PC-3 (cell line): ENCODE data around the gene GALR2. TPM values are rescaled to one million over a fixed set of nuclear protein-coding genes. Genes with fewer than 3 reads are reported as not detected.

Experiments
- ATAC-seq: fragments of 200-7000 bp; cut with Tn5 transposase; 2 replicates; pipeline ENCODE4 v1.9.1; 2020; ENCODE audit warnings: mild to moderate bottlenecking, moderate library complexity
- BruUV-seq: library from RNA; stranded (reverse); fragments of 400-500 nt; replicated peaks from 2 replicates; lab custom pipeline; 2021; lab: Mats Ljungman, UMichigan
- CTCF ChIA-PET: fragments of 300-600 bp; sonication (Branson Sonifier 250); formaldehyde crosslinking; loops from one replicate; lab custom pipeline; 2022; ENCODE audit warnings: antibody characterized with exemption; lab: Charles Lee
- POLR2A ChIA-PET: fragments of 300-600 bp; sonication (Branson Sonifier 250); formaldehyde crosslinking; loops from one replicate; lab custom pipeline; 2022; ENCODE audit warnings: antibody characterized with exemption; ENCODE audit not compliant: unreplicated experiment; lab: Charles Lee
- DNase-seq: peaks from one replicate; pipeline ENCODE4 v3.0.0-alpha.2; 2015
- H2AFZ ChIP-seq: fragments of 300-600 bp; sonication (generic); 2 replicates; pipeline ENCODE4 v1.6.0; 2016; ENCODE audit warnings: antibody characterized with exemption, low read length
- H3F3A ChIP-seq: fragments of 300-600 bp; sonication (generic); one replicate; pipeline ENCODE4 v1.6.0; 2017; ENCODE audit warnings: antibody characterized with exemption, low read length, control low read depth, mild to moderate bottlenecking; ENCODE audit not compliant: unreplicated experiment
- H3K27ac ChIP-seq: fragments of 300-600 bp; sonication (generic); 2 replicates; pipeline ENCODE4 v1.5.1; 2016; ENCODE audit warnings: mild to moderate bottlenecking, low read length
- H3K27me3 ChIP-seq: fragments of 300-600 bp; sonication (generic); 2 replicates; pipeline ENCODE4 v1.6.1; 2016; ENCODE audit warnings: low read length, mixed read lengths
- H3K36me3 ChIP-seq: fragments of 300-600 bp; sonication (generic); 2 replicates; pipeline ENCODE4 v1.6.1; 2016; ENCODE audit warnings: low read depth, mixed run types, low read length, mixed read lengths
- H3K4me1 ChIP-seq: fragments of 300-600 bp; sonication (generic); 2 replicates; pipeline ENCODE4 v1.5.1; 2016; ENCODE audit warnings: low read length; ENCODE audit not compliant: insufficient read depth
- H3K4me2 ChIP-seq: fragments of 300-600 bp; sonication (generic); 2 replicates; pipeline ENCODE4 v1.6.0; 2016; ENCODE audit warnings: low read length
- H3K4me3 ChIP-seq: fragments of 300-600 bp; sonication (generic); 2 replicates; pipeline ENCODE4 v1.5.1; 2016; ENCODE audit warnings: mild to moderate bottlenecking, low read length, mixed read lengths
- H3K79me2 ChIP-seq: fragments of 300-600 bp; sonication (generic); 2 replicates; pipeline ENCODE4 v1.6.1; 2017; ENCODE audit warnings: low read length, mixed read lengths
- H3K9ac ChIP-seq: fragments of 300-600 bp; sonication (generic); 2 replicates; pipeline ENCODE4 v1.6.0; 2016; ENCODE audit warnings: mild to moderate bottlenecking, low read length
- H3K9me2 ChIP-seq: fragments of 300-600 bp; sonication (generic); replicated peaks from 2 replicates; pipeline ENCODE4 v1.6.1; 2016; ENCODE audit warnings: mixed run types, low read length, mixed read lengths
- H3K9me3 ChIP-seq: fragments of 300-600 bp; sonication (generic); 2 replicates; pipeline ENCODE4 v1.6.1; 2016; ENCODE audit warnings: low read length, mixed read lengths
- H4K20me1 ChIP-seq: fragments of 300-600 bp; sonication (generic); 2 replicates; pipeline ENCODE4 v1.6.1; 2016; ENCODE audit warnings: low read length, mixed read lengths
- EZH2 ChIP-seq: fragments of 300-600 bp; sonication (generic); IDR thresholded peaks from one replicate; pipeline ENCODE4 v1.6.1; 2017; ENCODE audit warnings: antibody characterized with exemption, mild to moderate bottlenecking, low read length; ENCODE audit not compliant: unreplicated experiment
- EZH2phosphoT487 ChIP-seq: fragments of 300-600 bp; sonication (generic); IDR thresholded peaks from 2 replicates; pipeline ENCODE4 v1.6.1; 2018; ENCODE audit warnings: mild to moderate bottlenecking, antibody characterized with exemption, low read length, borderline replicate concordance
- intact Hi-C: fragments of 100-400 bp; cut with micrococcal nuclease; formaldehyde crosslinking; loops from 2 replicates; pipeline ENCODE4 v1.9.0; 2023
- total RNA-seq: library from RNA; depleted of rRNA; stranded (reverse); fragments of >200 nt; gene quantifications from 2 replicates; pipeline ENCODE4 v1.2.3, GENCODE V29; 2014
- TF ChIP-seq, protein P1 (sequence below): fragments of 300-600 bp; sonication (generic); conservative IDR thresholded peaks from 2 replicates; pipeline ENCODE4 v1.5.1; 2017; ENCODE audit warnings: antibody characterized with exemption, low read depth, mild to moderate bottlenecking, low read length

The GALR2 gene
- total RNA-seq, 1 experiment from 2014 or later: 0.69 TPM

DNA sequence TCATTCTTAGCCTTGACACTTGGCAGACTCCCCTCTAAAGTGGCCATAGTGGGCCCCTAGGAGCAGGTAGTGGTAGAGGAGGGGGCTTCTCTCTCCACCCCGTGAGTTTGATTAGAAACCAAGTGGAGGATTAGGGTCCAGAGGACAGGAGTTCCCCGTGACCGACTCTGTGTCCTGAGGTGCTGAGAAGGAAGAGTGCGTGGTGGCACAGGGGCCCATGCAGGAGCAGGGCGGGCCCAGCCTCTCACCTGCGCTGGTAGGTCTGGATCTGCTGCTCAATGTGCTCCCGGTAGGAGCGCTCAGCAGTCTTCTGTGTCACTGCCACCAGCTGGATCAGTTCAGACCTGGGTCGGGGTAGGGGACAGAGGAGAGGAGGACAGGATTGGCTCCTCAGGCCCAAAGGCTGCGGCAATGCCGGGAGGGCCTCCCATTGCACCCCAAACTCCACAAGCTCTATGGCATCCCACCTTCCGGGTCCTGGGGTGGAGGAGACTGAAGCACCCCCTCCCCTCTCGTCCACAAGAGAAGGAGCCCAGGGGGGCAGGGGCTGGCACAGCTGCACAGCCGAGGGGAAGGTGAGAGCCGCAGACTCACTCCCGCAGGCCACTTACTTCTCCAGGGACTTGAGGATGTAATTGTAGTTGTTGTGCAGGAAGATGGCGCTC lies 10.6 kb downstream of the GALR2 start:
- H3K4me2 ChIP-seq: no peak overlapping the region
- POLR2A ChIA-PET: no interaction called here
- BruUV-seq: no TSS peak

DNA sequence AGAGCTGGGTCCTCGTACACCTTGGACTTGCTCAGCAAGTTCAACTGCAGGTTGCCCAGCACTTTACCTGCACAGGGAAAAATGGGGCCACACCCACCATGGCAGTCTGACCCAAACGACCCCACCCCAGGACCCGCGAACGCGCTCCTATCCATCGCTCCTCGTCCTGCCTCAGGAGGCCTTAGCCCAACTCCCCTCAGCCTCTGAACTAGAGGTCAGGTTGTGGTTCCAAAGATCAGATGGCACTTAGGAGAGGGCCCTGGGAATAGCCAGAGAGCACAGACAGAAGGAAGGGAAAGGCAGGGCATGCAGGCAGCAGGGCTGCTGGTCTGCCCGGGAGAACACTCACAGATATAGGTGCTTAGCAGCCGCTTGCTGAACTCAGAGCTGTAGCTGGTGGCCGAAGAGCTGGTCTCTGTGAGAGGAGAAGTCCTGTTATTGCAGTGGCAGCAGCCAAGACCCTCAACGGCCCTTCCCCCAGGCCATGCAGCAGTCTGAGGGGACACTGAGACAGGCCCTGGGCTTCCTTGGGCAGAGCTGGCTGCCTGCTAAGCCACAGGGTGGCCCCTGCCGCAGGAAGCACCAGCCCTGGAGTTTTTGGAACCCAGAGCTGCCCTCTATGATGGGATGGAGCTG lies 11.3 kb downstream of the GALR2 start:
- no TSS peak for BruUV-seq
- H3K79me2 ChIP-seq: no peaks in the 10 kb centered on the region
- no peaks in the 10 kb centered on the region for H3K9me3 ChIP-seq
- H4K20me1 ChIP-seq: no peaks in the 10 kb centered on the region
- no peak for ATAC-seq
- H2AFZ ChIP-seq: no peak overlapping the region
- DNase-seq: no peak
- H3K4me2 ChIP-seq: no peak overlapping the region
- H3K9ac ChIP-seq: no peak overlapping the region
- POLR2A ChIA-PET: no interaction called here
- no peaks in the 10 kb centered on the region for H3K9me2 ChIP-seq
- intact Hi-C loops: no loop called here
- H3K4me3 ChIP-seq: no peak overlapping the region
- TF ChIP-seq EZH2 (no peak), EZH2phosphoT487 (no peak)
- TF ChIP-seq, protein P1, sequence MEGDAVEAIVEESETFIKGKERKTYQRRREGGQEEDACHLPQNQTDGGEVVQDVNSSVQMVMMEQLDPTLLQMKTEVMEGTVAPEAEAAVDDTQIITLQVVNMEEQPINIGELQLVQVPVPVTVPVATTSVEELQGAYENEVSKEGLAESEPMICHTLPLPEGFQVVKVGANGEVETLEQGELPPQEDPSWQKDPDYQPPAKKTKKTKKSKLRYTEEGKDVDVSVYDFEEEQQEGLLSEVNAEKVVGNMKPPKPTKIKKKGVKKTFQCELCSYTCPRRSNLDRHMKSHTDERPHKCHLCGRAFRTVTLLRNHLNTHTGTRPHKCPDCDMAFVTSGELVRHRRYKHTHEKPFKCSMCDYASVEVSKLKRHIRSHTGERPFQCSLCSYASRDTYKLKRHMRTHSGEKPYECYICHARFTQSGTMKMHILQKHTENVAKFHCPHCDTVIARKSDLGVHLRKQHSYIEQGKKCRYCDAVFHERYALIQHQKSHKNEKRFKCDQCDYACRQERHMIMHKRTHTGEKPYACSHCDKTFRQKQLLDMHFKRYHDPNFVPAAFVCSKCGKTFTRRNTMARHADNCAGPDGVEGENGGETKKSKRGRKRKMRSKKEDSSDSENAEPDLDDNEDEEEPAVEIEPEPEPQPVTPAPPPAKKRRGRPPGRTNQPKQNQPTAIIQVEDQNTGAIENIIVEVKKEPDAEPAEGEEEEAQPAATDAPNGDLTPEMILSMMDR: no peak
- no peaks in the 10 kb centered on the region for H3F3A ChIP-seq
- H3K27ac ChIP-seq: no peak overlapping the region
- H3K27me3 ChIP-seq: no peaks in the 10 kb centered on the region
- H3K4me1 ChIP-seq: no peaks in the 10 kb centered on the region
- CTCF ChIA-PET: no interaction called here
- peaks cover 59% of the 10 kb centered on the region for H3K36me3 ChIP-seq

More for the DNA sequence above, 10.6 kb downstream of the GALR2 start:
- intact Hi-C loops: no loop called here
- no peaks in the 10 kb centered on the region for H3K9me3 ChIP-seq
- H3K4me1 ChIP-seq: no peaks in the 10 kb centered on the region
- no peak overlapping the region for H3K4me3 ChIP-seq
- no peaks in the 10 kb centered on the region for H4K20me1 ChIP-seq
- no peak overlapping the region for H2AFZ ChIP-seq
- no peaks in the 10 kb centered on the region for H3K9me2 ChIP-seq
- no peaks in the 10 kb centered on the region for H3K79me2 ChIP-seq
- H3F3A ChIP-seq: no peaks in the 10 kb centered on the region
- CTCF ChIA-PET: no interaction called here
- H3K36me3 ChIP-seq: peaks cover 58% of the 10 kb centered on the region
- TF ChIP-seq, protein P1: no peak
- TF ChIP-seq EZH2 (no peak), EZH2phosphoT487 (no peak)
- no peak overlapping the region for H3K27ac ChIP-seq
- ATAC-seq: no peak
- no peak for DNase-seq
- H3K27me3 ChIP-seq: peaks cover 1% of the 10 kb centered on the region; the same call in 1 of the 2 replicates
- H3K9ac ChIP-seq: no peak overlapping the region

DNA sequence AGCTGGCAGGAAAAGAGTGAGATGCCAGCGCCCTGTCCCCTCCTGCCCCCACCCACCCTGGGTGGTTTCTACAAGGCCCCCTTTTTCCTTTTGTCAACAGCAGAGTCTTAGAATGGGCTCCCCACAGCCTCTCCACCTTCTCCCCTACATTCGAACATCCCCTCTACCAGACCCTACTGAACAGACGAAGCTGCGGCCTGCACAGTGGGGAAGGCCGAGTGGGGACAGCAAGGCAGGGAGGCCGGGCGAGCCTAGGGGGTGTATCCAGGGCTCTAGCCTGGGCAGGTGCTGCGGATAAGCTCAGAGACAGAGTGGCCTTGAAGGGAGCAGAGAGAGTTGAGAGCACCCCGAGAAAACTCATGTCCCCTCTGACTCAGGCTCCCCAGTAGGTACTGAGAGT lies 11.8 kb downstream of the GALR2 start:
- intact Hi-C loops: no loop called here
- no peaks in the 10 kb centered on the region for H3K4me1 ChIP-seq
- H3K79me2 ChIP-seq: no peaks in the 10 kb centered on the region
- peaks cover 64% of the 10 kb centered on the region for H3K36me3 ChIP-seq
- no peaks in the 10 kb centered on the region for H3K9me3 ChIP-seq
- no peaks in the 10 kb centered on the region for H3F3A ChIP-seq
- no peaks in the 10 kb centered on the region for H3K27me3 ChIP-seq
- DNase-seq (no peak), ATAC-seq (no peak)
- no peaks in the 10 kb centered on the region for H3K9me2 ChIP-seq
- H3K9ac ChIP-seq: no peak overlapping the region
- POLR2A ChIA-PET: no interaction called here
- H3K4me2 ChIP-seq: no peak overlapping the region
- BruUV-seq: no TSS peak
- H3K4me3 ChIP-seq: no peak overlapping the region
- TF ChIP-seq EZH2phosphoT487 (no peak), EZH2 (no peak)
- TF ChIP-seq, protein P1: no peak
- CTCF ChIA-PET: no interaction called here
- no peak overlapping the region for H2AFZ ChIP-seq
- H3K27ac ChIP-seq: no peak overlapping the region
- no peaks in the 10 kb centered on the region for H4K20me1 ChIP-seq
